ENCODE measurements around the gene LRP2.
"Not testable (repeated sequence)": the region's sequence is repeated elsewhere in the genome, so short reads cannot be mapped to it uniquely, and the experiment has no call there.

DNA sequence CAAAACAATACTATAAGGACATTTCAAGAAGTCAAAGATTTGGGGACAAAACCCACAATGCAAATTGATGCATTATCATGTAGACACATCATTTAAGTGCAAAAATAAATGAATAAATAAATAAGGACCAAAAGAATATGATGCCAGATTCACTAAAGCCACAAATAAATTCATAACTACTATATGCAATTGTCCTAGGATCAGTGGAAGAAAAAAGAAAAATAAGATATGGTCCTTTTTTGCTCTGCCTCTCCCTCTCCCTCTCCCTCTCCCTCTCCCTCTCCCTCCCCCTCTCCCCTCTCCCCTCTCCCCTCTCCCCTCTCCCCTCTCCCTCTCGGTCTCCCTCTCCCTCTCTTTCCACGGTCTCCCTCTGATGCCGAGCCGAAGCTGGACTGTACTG lies 36.4 kb downstream of the LRP2 start:
- not testable (repeated sequence) for TF ChIP-seq CTCF, POLR2A (IDR thresholded peaks at IDR 0.05)
